Measurements from ENCODE around the gene CD34. TPM values are rescaled to one million over a fixed set of nuclear protein-coding genes. Genes with fewer than 3 reads are reported as not detected.

Gene CD34
- total RNA-seq, 1 experiment from 2014 or later: not detected

- 0 out of 2 replicates have a peak, but pooled peaks have one; percentile 38 for ATAC-seq
- H3K36me3 ChIP-seq (ENCODE audit: low read depth, low read length): no peaks in the 10 kb centered on the region
- no peaks in the 10 kb centered on the region for H3K9me2 ChIP-seq (replicated peaks; ENCODE audit: low read length)
- H3F3A ChIP-seq (ENCODE audit: low read length, unreplicated experiment): no peaks in the 10 kb centered on the region
- H3K79me2 ChIP-seq (ENCODE audit: low read length): no peaks in the 10 kb centered on the region
- BruUV-seq (replicated peaks): no TSS peak
- H3K4me3 ChIP-seq (ENCODE audit: low read length): no peak overlapping the region
- no peak for DNase-seq
- TF ChIP-seq CTCF (conservative IDR thresholded peaks at IDR 0.05; ENCODE audit: low read depth, low read length): peak; percentile 48
- TF ChIP-seq EZH2phosphoT487 (IDR thresholded peaks at IDR 0.05; ENCODE audit: borderline replicate concordance, low read length): no peak
- no peak for TF ChIP-seq EZH2 (IDR thresholded peaks at IDR 0.05; ENCODE audit: low read length, unreplicated experiment)
- H2AFZ ChIP-seq (ENCODE audit: low read length): no peak overlapping the region
- no peak overlapping the region for H3K27ac ChIP-seq (ENCODE audit: low read length)
- POLR2A ChIA-PET (ENCODE audit: unreplicated experiment): no interaction called here
- no peak overlapping the region for H3K4me2 ChIP-seq (ENCODE audit: low read length)
- no peaks in the 10 kb centered on the region for H3K9me3 ChIP-seq (ENCODE audit: low read length)
- intact Hi-C loops (cut with micrococcal nuclease): no loop called here
- no peaks in the 10 kb centered on the region for H3K4me1 ChIP-seq (ENCODE audit: insufficient read depth, low read length)
- no peaks in the 10 kb centered on the region for H4K20me1 ChIP-seq (ENCODE audit: low read length)
- H3K9ac ChIP-seq (ENCODE audit: low read length): no peak overlapping the region
- CTCF ChIA-PET: interaction anchor here (0.5 to 1.5 kb wide), 4 partner anchors 9 to 138 kb away, joined by 3 to 4 read pairs (median 4); no protein-coding TSS in a partner anchor
- no peaks in the 10 kb centered on the region for H3K27me3 ChIP-seq (ENCODE audit: low read length)
Measured at GRCh38 chr1:207876131-207876530, 34.8 kb downstream of the CD34 start.

- ChIA-PET POLR2A (ENCODE audit: unreplicated experiment) (no interaction called here), CTCF (interaction anchor here (0.7 to 1.5 kb wide), 3 partner anchors 9 to 50 kb away, joined by 3 to 4 read pairs (median 3); no protein-coding TSS in a partner anchor)
- ATAC-seq: no peak
- BruUV-seq (replicated peaks): no TSS peak
- intact Hi-C loops (cut with micrococcal nuclease): no loop called here
- Histone ChIP-seq H4K20me1 (ENCODE audit: low read length) (no peaks in the 10 kb centered on the region), H3K4me3 (ENCODE audit: low read length) (no peak overlapping the region), H3K9ac (ENCODE audit: low read length) (no peak overlapping the region), H3K4me1 (ENCODE audit: insufficient read depth, low read length) (no peaks in the 10 kb centered on the region), H2AFZ (ENCODE audit: low read length) (no peak overlapping the region), H3K9me2 (replicated peaks; ENCODE audit: low read length) (no peaks in the 10 kb centered on the region), H3K4me2 (ENCODE audit: low read length) (no peak overlapping the region), H3K27me3 (ENCODE audit: low read length) (no peaks in the 10 kb centered on the region), H3K9me3 (ENCODE audit: low read length) (no peaks in the 10 kb centered on the region), H3K27ac (ENCODE audit: low read length) (no peak overlapping the region), H3K79me2 (ENCODE audit: low read length) (no peaks in the 10 kb centered on the region), H3F3A (ENCODE audit: low read length, unreplicated experiment) (no peaks in the 10 kb centered on the region), H3K36me3 (ENCODE audit: low read depth, low read length) (no peaks in the 10 kb centered on the region)
- no peak for DNase-seq
- no peak for TF ChIP-seq CTCF (conservative IDR thresholded peaks at IDR 0.05; ENCODE audit: low read depth, low read length)
- no peak for TF ChIP-seq EZH2phosphoT487 (IDR thresholded peaks at IDR 0.05; ENCODE audit: borderline replicate concordance, low read length)
Measured at GRCh38 chr1:207875532-207875931, 35.4 kb downstream of the CD34 start.

DNA sequence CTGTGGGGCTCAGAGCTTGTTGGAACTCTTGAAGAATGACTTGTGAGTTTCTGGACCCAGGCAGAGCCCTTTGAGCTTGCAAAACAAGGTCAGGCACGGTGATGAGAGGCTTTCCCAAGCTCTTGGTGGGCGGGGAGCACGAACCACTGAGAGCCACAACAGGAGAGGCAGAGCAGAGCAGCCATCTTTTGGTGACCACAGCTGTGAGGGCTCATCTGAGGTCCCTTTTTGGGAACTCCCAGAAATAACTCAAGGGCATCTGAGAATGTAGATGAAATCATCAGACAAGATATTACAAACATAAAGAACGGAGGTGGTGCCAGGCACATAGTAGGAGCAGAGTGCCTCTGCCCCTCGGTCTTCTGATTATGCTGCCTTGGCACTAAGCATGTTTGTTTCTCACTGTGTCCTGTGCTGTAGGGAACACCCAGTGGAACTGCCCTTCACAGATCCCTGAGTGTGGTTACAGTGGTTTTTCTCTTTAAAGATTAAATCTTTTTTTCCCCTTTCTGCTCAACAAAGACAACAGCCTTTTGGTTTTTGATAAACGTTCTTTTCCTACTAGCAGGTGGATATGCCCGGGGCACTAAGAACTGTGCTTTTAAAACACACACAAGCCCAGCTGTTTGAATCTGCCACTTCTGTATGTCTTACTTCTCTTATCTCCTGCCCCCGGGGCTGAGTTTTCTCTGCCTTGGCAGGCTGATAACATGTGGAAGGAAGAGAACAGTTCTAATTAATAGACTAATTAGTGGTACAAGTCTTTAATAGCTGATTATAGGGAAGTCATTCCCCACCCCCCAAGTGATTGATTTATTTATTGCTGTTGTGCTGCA, 37.7 kb downstream of the CD34 start:
- H3K79me2 ChIP-seq (ENCODE audit: low read length): peaks cover 4% of the 10 kb centered on the region
- no peak overlapping the region for H3K4me3 ChIP-seq (ENCODE audit: low read length)
- H3K27ac ChIP-seq (ENCODE audit: low read length): no peak overlapping the region
- TF ChIP-seq EZH2 (IDR thresholded peaks at IDR 0.05; ENCODE audit: low read length, unreplicated experiment): no peak
- TF ChIP-seq EZH2phosphoT487 (IDR thresholded peaks at IDR 0.05; ENCODE audit: borderline replicate concordance, low read length): no peak
- no peak for TF ChIP-seq CTCF (conservative IDR thresholded peaks at IDR 0.05; ENCODE audit: low read depth, low read length)
- intact Hi-C loops (cut with micrococcal nuclease): no loop called here
- no peaks in the 10 kb centered on the region for H3K36me3 ChIP-seq (ENCODE audit: low read depth, low read length)
- no peak overlapping the region for H3K4me2 ChIP-seq (ENCODE audit: low read length)
- no peaks in the 10 kb centered on the region for H4K20me1 ChIP-seq (ENCODE audit: low read length)
- H3K9me2 ChIP-seq (replicated peaks; ENCODE audit: low read length): no peaks in the 10 kb centered on the region
- H3K27me3 ChIP-seq (ENCODE audit: low read length): no peaks in the 10 kb centered on the region
- no TSS peak for BruUV-seq (replicated peaks)
- 0 out of 2 replicates have a peak overlapping the region, but pooled peaks have one; percentile 1 for H2AFZ ChIP-seq (ENCODE audit: low read length)
- CTCF ChIA-PET: no interaction called here
- H3K9ac ChIP-seq (ENCODE audit: low read length): no peak overlapping the region
- no peaks in the 10 kb centered on the region for H3F3A ChIP-seq (ENCODE audit: low read length, unreplicated experiment)
- H3K4me1 ChIP-seq (ENCODE audit: insufficient read depth, low read length): peaks cover 6% of the 10 kb centered on the region; the same call in 1 of the 2 replicates
- no peak for ATAC-seq
- H3K9me3 ChIP-seq (ENCODE audit: low read length): no peaks in the 10 kb centered on the region
- DNase-seq: no peak
- POLR2A ChIA-PET (ENCODE audit: unreplicated experiment): no interaction called here
